ENCODE measurements around the gene RPS26.

The RPS26 gene

DNA sequence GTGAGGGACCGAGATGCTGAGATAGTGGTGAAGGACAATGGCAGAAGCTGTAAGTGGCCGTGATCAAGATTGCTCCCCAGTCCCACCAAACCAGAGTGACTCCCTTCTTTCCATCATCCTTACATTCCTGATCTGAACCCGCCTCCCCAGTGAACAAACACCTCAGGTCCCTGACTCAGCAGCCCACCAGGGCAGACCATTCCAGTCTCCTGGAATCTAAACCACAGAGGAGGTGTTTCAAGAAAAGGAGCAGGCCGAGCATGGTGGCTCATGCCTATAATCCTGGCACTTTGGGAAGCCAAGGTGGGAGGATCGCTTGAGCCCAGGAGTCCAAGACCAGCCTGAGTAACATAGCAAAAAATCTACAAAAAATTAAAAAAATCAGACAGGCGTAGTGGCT, 44.9 kb downstream of the RPS26 start:
- H3K27ac ChIP-seq = no peak overlapping the region
- TF ChIP-seq, protein P1, sequence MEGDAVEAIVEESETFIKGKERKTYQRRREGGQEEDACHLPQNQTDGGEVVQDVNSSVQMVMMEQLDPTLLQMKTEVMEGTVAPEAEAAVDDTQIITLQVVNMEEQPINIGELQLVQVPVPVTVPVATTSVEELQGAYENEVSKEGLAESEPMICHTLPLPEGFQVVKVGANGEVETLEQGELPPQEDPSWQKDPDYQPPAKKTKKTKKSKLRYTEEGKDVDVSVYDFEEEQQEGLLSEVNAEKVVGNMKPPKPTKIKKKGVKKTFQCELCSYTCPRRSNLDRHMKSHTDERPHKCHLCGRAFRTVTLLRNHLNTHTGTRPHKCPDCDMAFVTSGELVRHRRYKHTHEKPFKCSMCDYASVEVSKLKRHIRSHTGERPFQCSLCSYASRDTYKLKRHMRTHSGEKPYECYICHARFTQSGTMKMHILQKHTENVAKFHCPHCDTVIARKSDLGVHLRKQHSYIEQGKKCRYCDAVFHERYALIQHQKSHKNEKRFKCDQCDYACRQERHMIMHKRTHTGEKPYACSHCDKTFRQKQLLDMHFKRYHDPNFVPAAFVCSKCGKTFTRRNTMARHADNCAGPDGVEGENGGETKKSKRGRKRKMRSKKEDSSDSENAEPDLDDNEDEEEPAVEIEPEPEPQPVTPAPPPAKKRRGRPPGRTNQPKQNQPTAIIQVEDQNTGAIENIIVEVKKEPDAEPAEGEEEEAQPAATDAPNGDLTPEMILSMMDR (IDR thresholded peaks at IDR 0.05; ENCODE audit: low read depth, low read length, missing control alignments) = no peak
- H3K4me3 ChIP-seq (ENCODE audit: low read depth, low read length) = no peak overlapping the region
- H3K36me3 ChIP-seq (replicated peaks) = no peaks in the 10 kb centered on the region
- in situ Hi-C loops (cut with HindIII; ENCODE audit: low pct_ligation_motif_present, low sequenced_read_pairs) = no loop called here
- H3K27me3 ChIP-seq (replicated peaks) = peaks cover 10% of the 10 kb centered on the region
- DNase-seq = no peak

DNA sequence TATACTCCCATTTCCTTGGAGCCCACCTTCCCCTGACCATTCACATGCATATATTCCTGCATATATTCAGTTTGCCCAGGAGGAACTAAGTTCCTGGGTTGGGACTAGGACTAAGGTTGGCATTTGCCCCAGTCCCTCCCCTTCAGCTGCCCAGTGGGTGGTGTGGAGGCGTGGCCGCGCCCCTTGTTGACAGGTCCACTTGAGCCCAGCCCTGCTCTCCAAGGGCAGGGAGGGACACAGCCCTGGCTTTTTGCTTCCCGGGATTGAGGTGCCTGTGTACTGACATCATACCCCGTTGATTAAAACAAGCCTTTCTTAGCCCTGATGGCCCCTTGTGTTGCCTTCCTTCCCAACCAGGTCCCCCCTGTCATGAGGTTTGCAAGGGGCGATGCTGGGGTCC, 45.5 kb downstream of the RPS26 start:
- no peak overlapping the region for H3K4me3 ChIP-seq (ENCODE audit: low read depth, low read length)
- H3K27ac ChIP-seq = no peak overlapping the region
- H3K27me3 ChIP-seq (replicated peaks) = peaks cover 6% of the 10 kb centered on the region
- DNase-seq = no peak
- no peaks in the 10 kb centered on the region for H3K36me3 ChIP-seq (replicated peaks)
- TF ChIP-seq, protein P1 (IDR thresholded peaks at IDR 0.05; ENCODE audit: low read depth, low read length, missing control alignments) = no peak
- in situ Hi-C loops (cut with HindIII; ENCODE audit: low pct_ligation_motif_present, low sequenced_read_pairs) = no loop called here
